Measurements from ENCODE around the gene TMPRSS13.

- TF ChIP-seq KLF6 (CRISPR knock-in tag; IDR thresholded peaks at IDR 0.05; ENCODE audit: borderline replicate concordance), result no peak
- TF ChIP-seq POLR2A (conservative IDR thresholded peaks at IDR 0.05), result no peak
- no peak for TF ChIP-seq CEBPB (tag; IDR thresholded peaks at IDR 0.05)
- no peak for TF ChIP-seq SRSF1 (IDR thresholded peaks at IDR 0.05; ENCODE audit: low read depth, low read length)
These were observed 31.2 kb upstream of the TMPRSS13 start for GRCh38 chr11:117960406-117960805.

Data from K562 (cell line).